Neuronal stem cell (in vitro differentiated cells): Measurements from ENCODE around the gene CD300LD.

Experiments
- DNase-seq: peaks from one replicate; pipeline ENCODE4 v3.0.0-alpha.2; 2013; ENCODE audit warnings: low spot score
- H2AFZ ChIP-seq: one replicate; pipeline ENCODE4 v1.6.1; 2013; ENCODE audit warnings: mild to moderate bottlenecking, low read length, inconsistent platforms
- H2AK5ac ChIP-seq: 2 replicates; pipeline ENCODE4 v1.6.1; 2013; ENCODE audit warnings: low read depth, mild to moderate bottlenecking, inconsistent platforms, low read length, moderate library complexity, mixed read lengths
- H2BK120ac ChIP-seq: 2 replicates; pipeline ENCODE4 v1.6.1; 2013; ENCODE audit warnings: low read depth, mild to moderate bottlenecking, inconsistent platforms, low read length, moderate library complexity, mixed read lengths
- H2BK12ac ChIP-seq: one replicate; pipeline ENCODE4 v1.6.1; 2013; ENCODE audit warnings: low read length, inconsistent platforms
- H2BK15ac ChIP-seq: 2 replicates; pipeline ENCODE4 v1.6.1; 2013; ENCODE audit warnings: mild to moderate bottlenecking, low read length, inconsistent platforms, mixed read lengths
- H2BK5ac ChIP-seq: one replicate; pipeline ENCODE4 v1.6.1; 2013; ENCODE audit warnings: inconsistent platforms, mild to moderate bottlenecking, low read length, moderate library complexity
- H3K14ac ChIP-seq: one replicate; pipeline ENCODE4 v1.6.1; 2013; ENCODE audit warnings: low read length, inconsistent platforms
- H3K18ac ChIP-seq: 2 replicates; pipeline ENCODE4 v1.6.1; 2013; ENCODE audit warnings: low read length, inconsistent platforms
- H3K23ac ChIP-seq: 2 replicates; pipeline ENCODE4 v1.6.1; 2013; ENCODE audit warnings: low read depth, mild to moderate bottlenecking, mixed read lengths, low read length, inconsistent platforms; ENCODE audit not compliant: poor library complexity
- H3K27ac ChIP-seq: replicated peaks from 3 replicates; pipeline ENCODE4 v1.5.1; 2013; ENCODE audit warnings: low read length, inconsistent platforms
- H3K27me3 ChIP-seq, 3 experiments: 2 replicates each; pipeline ENCODE4 v1.6.1; 2013; ENCODE audit warnings: low read length in 3 of 3, mild to moderate bottlenecking in 2 of 3, inconsistent platforms in 1 of 3, low read depth in 1 of 3, mixed read lengths in 1 of 3, moderate library complexity in 1 of 3; ENCODE audit not compliant: control insufficient read depth in 3 of 3, insufficient read depth in 3 of 3
- H3K36me3 ChIP-seq, 2 donors: replicated peaks in 1 of 2; 2 replicates each; pipeline ENCODE4 v1.6.1; 2013; ENCODE audit warnings: low read length in 2 of 2; ENCODE audit not compliant: control insufficient read depth in 2 of 2, insufficient read depth in 2 of 2
- H3K4ac ChIP-seq: 2 replicates; pipeline ENCODE4 v1.6.1; 2013; ENCODE audit warnings: inconsistent platforms, mild to moderate bottlenecking, low read length, moderate library complexity
- H3K4me1 ChIP-seq, 2 donors: 1 replicate in 1 of 2; 2 replicates in 1 of 2; pipeline ENCODE4 v1.6.1; 2013; ENCODE audit warnings: low read length in 2 of 2, low read depth in 1 of 2; ENCODE audit not compliant: control insufficient read depth in 2 of 2, insufficient read depth in 1 of 2
- H3K4me2 ChIP-seq: one replicate; pipeline ENCODE4 v1.6.1; 2013; ENCODE audit warnings: mild to moderate bottlenecking, low read length, inconsistent platforms; ENCODE audit not compliant: insufficient read depth, poor library complexity, severe bottlenecking
- H3K4me3 ChIP-seq, 2 donors: 2 replicates each; pipeline ENCODE4 v1.5.1; 2013; ENCODE audit warnings: low read length in 2 of 2, mild to moderate bottlenecking in 2 of 2, inconsistent platforms in 1 of 2, moderate library complexity in 1 of 2
- H3K79me1 ChIP-seq: one replicate; pipeline ENCODE4 v1.6.1; 2013; ENCODE audit warnings: low read depth, mild to moderate bottlenecking, inconsistent platforms, low read length, moderate library complexity
- H3K9ac ChIP-seq: one replicate; pipeline ENCODE4 v1.6.1; 2013; ENCODE audit warnings: mild to moderate bottlenecking, low read depth, low read length, inconsistent platforms; ENCODE audit not compliant: poor library complexity
- H3K9me3 ChIP-seq, 2 donors: replicated peaks in 1 of 2; 2 replicates each; pipeline versions ENCODE3 to v1.6.1; 2013; ENCODE audit warnings: low read length in 2 of 2, mild to moderate bottlenecking in 2 of 2, inconsistent platforms in 1 of 2, low read depth in 1 of 2, mixed read lengths in 1 of 2, moderate library complexity in 1 of 2; ENCODE audit not compliant: control insufficient read depth in 2 of 2, insufficient read depth in 1 of 2
- H4K8ac ChIP-seq: one replicate; pipeline ENCODE4 v1.6.1; 2013; ENCODE audit warnings: low read depth, mild to moderate bottlenecking, inconsistent platforms, low read length, moderate library complexity
- H4K91ac ChIP-seq: one replicate; pipeline ENCODE4 v1.6.1; 2013; ENCODE audit warnings: low read length, low read depth, mild to moderate bottlenecking, inconsistent platforms; ENCODE audit not compliant: poor library complexity
- WGBS, 2 donors: extraction: QIAGEN DNeasy Blood & Tissue Kit; methylation state at CpG; one replicate each; pipeline ENCODE4 v1.1.7; 2013; ENCODE audit warnings: missing lambda C conversion rate in 2 of 2, mixed read lengths in 1 of 2; ENCODE audit not compliant: insufficient read length in 2 of 2, insufficient replicate concordance in 1 of 2; ENCODE audit errors: extremely low coverage in 2 of 2; 5-methylcytosine and 5-hydroxymethylcytosine counted together

CD300LD gene

DNA sequence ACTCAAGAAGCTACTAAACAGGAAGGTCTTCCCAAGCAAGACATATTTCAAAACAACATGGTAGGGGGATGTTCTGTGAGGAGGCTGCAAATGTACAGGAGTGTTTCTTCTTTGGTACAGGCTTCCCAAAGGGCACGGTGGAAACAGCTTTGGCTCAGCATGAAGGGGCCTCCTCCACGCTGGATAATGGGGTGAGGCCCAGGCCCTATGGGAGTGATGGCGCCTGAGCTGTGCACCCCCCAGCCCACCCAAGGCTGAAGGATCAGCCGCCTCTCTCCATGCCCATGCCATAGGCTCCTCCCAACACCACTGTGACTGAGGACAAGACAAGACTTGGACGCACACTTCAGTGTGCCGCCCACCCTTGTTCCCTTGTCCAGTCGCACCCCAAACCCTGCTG, 24.6 kb upstream of the CD300LD start:
- Histone ChIP-seq H4K91ac (no peak overlapping the region), H3K4ac (no peak overlapping the region), H3K14ac (no peak overlapping the region), H2BK120ac (no peak overlapping the region), H3K4me2 (no peak overlapping the region), H3K79me1 (no peaks in the 10 kb centered on the region), H3K36me3 (no peaks in the 10 kb centered on the region), H2AK5ac (no peak overlapping the region), H3K9ac (no peak overlapping the region), H3K4me1 (no peaks in the 10 kb centered on the region), H3K9me3 (no peaks in the 10 kb centered on the region), H3K4me3 (no peak overlapping the region), H2BK5ac (no peak overlapping the region), H3K18ac (no peak overlapping the region), H3K27me3 (peaks cover 0 to 15% (median 1%) of the 10 kb centered on the region in 3 experiments), H2BK12ac (no peak overlapping the region), H2BK15ac (no peak overlapping the region), H4K8ac (no peak overlapping the region), H2AFZ (no peak overlapping the region), H3K23ac (no peak overlapping the region), H3K27ac (no peak overlapping the region)
- no peak for DNase-seq
- WGBS, 2 donors: no CpG with 5 or more reads among the region's 7 CpGs

DNA sequence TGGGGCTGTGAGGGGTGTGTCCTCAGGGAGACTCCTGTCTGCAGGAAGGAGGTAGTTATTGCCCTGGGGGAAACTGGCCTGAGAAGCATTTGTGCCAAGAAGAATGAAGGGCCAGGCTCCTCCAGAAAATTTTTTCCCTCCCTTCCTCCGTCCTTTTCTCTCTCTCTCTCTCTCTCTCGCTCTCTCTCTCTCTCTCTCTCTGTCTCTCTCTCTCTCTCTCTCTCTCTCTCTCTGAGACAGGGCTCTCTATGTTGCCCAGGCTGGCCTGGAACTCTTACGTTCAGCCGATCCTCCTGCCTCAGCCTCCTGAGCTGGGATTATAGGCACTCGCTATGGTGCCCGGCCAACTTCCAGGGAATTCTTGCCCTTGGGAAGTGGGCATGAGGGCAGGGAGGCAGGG, 20.0 kb upstream of the CD300LD start:
- Histone ChIP-seq H2BK12ac (no peak overlapping the region), H2AK5ac (no peak overlapping the region), H3K14ac (no peak overlapping the region), H4K91ac (no peak overlapping the region), H3K9ac (no peak overlapping the region), H2BK120ac (no peak overlapping the region), H3K4me3 (no peak overlapping the region), H3K27ac (no peak overlapping the region), H2AFZ (no peak overlapping the region), H2BK15ac (no peak overlapping the region), H3K27me3 (peaks cover 0 to 9% (median 0%) of the 10 kb centered on the region in 3 experiments), H3K23ac (no peak overlapping the region), H3K36me3 (no peaks in the 10 kb centered on the region), H3K4me1 (no peaks in the 10 kb centered on the region), H3K9me3 (no peaks in the 10 kb centered on the region), H3K79me1 (no peaks in the 10 kb centered on the region), H3K4me2 (no peak overlapping the region), H2BK5ac (no peak overlapping the region), H3K18ac (no peak overlapping the region), H4K8ac (no peak overlapping the region), H3K4ac (no peak overlapping the region)
- WGBS, 2 donors: no CpG with 5 or more reads among the region's 6 CpGs
- no peak for DNase-seq

DNA sequence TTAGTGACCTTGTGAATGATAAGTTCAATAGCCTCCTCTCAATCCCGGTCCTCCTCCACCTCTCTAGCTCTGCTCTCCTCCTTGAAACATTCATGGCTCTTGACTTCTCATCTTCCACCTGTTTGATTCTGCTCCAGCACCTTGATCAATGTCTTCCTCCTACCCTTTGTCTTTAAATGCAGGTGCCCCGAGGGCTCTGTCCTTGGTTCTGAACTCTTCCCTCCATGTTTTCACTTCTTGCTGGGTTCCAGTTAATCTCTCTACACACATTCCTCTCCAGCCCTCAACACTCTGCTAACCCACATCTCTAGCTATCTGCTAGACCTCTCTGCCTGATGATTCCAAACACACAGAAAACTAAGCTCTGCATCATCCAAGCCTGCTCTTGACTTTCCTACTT, 18.0 kb upstream of the CD300LD start:
- H2AFZ ChIP-seq: no peak overlapping the region
- peak; percentile 24 for DNase-seq
- H2BK5ac ChIP-seq: no peak overlapping the region
- no peak overlapping the region for H4K8ac ChIP-seq
- H3K79me1 ChIP-seq: no peaks in the 10 kb centered on the region
- H3K4me2 ChIP-seq: no peak overlapping the region
- no peak overlapping the region for H3K23ac ChIP-seq
- H2BK15ac ChIP-seq: no peak overlapping the region
- no peaks in the 10 kb centered on the region for H3K36me3 ChIP-seq
- H2BK12ac ChIP-seq: no peak overlapping the region
- H2AK5ac ChIP-seq: no peak overlapping the region
- no peak overlapping the region for H3K18ac ChIP-seq
- peaks cover 0 to 9% (median 0%) of the 10 kb centered on the region in 3 experiments for H3K27me3 ChIP-seq
- H3K27ac ChIP-seq: no peak overlapping the region
- WGBS, 2 donors: no CpG with 5 or more reads among the region's 2 CpGs
- H4K91ac ChIP-seq: no peak overlapping the region
- no peak overlapping the region for H2BK120ac ChIP-seq
- no peak overlapping the region for H3K14ac ChIP-seq
- H3K4me1 ChIP-seq: no peaks in the 10 kb centered on the region
- H3K4ac ChIP-seq: no peak overlapping the region
- no peaks in the 10 kb centered on the region for H3K9me3 ChIP-seq
- H3K4me3 ChIP-seq: no peak overlapping the region
- no peak overlapping the region for H3K9ac ChIP-seq

DNA sequence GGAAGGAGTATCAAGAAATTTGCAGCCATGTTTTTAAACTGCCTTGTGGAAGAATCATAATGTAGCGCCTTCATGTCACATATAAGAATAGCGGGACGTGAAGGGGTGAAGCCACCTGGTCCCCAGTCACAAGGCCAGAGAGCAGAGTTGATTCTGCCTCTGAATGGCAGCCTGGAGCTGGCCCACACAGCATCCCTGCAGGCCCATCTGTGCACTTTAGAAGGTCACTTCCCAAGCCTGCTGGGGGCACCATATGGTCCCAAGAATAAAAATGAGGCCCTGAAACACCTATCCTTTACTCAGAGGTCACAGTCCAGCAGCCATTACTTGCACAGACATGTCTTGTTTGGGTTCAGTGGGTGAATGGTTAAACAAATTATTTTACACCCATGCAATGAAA, 16.4 kb upstream of the CD300LD start:
- Histone ChIP-seq H2BK120ac (no peak overlapping the region), H2BK15ac (no peak overlapping the region), H3K23ac (no peak overlapping the region), H2AFZ (no peak overlapping the region), H2BK12ac (no peak overlapping the region), H4K8ac (no peak overlapping the region), H3K18ac (no peak overlapping the region), H3K4me1 (no peaks in the 10 kb centered on the region), H3K14ac (no peak overlapping the region), H3K4me3 (no peak overlapping the region), H4K91ac (no peak overlapping the region), H2AK5ac (no peak overlapping the region), H2BK5ac (no peak overlapping the region), H3K27ac (no peak overlapping the region), H3K9me3 (no peaks in the 10 kb centered on the region), H3K27me3 (peaks cover 0 to 15% (median 0%) of the 10 kb centered on the region in 3 experiments), H3K9ac (no peak overlapping the region), H3K36me3 (no peaks in the 10 kb centered on the region), H3K79me1 (no peaks in the 10 kb centered on the region), H3K4me2 (no peak overlapping the region), H3K4ac (no peak overlapping the region)
- no CpG with 5 or more reads among the region's 3 CpGs for WGBS, 2 donors
- DNase-seq: no peak
